Measurements from ENCODE around the gene KAZN.

The KAZN gene

DNA sequence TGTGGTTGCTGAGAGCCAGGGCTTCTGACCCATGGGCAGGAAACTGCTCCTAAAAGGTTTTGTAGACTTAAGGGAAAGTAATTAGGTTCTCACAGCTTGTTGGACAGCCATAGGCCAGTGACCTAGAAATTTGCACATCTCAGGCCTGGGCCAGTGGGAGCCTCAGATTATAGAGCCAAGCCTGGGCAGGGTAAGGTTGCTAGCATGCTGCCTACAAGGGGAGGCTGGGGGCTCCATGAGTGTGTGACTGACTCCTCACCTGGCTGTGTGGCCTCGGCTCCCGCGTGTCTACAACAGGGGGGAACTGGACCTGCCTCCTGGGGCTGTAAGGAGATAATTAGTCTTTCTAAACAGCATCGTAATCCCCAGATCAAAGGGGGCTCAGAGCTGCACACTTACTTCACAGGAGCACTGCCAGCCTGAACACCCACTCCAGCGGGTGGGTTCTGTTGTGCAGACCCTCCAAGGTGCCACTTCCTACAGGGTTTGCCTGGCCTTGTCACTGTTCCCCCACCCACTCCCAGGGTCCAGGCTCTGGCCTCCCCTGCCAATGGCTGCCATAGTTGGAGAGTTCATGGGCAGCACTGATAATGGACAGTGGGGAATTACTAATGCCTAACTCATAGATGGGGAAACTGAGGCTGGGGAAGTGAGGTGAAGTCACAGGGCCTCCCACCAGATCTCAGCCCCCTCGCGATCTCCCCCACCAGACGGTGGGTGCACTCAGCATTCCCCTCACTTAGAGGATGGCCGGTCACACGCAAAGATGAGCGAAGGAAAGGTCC is 324.6 kb downstream of the KAZN start:
- no peak for TF ChIP-seq GLIS3 (CRISPR knock-in tag; IDR thresholded peaks at IDR 0.05)
- TF ChIP-seq ZFP30 (CRISPR knock-in tag; IDR thresholded peaks at IDR 0.05) = no peak
- TF ChIP-seq TOX (CRISPR knock-in tag; IDR thresholded peaks at IDR 0.05; ENCODE audit: borderline replicate concordance) = no peak

DNA sequence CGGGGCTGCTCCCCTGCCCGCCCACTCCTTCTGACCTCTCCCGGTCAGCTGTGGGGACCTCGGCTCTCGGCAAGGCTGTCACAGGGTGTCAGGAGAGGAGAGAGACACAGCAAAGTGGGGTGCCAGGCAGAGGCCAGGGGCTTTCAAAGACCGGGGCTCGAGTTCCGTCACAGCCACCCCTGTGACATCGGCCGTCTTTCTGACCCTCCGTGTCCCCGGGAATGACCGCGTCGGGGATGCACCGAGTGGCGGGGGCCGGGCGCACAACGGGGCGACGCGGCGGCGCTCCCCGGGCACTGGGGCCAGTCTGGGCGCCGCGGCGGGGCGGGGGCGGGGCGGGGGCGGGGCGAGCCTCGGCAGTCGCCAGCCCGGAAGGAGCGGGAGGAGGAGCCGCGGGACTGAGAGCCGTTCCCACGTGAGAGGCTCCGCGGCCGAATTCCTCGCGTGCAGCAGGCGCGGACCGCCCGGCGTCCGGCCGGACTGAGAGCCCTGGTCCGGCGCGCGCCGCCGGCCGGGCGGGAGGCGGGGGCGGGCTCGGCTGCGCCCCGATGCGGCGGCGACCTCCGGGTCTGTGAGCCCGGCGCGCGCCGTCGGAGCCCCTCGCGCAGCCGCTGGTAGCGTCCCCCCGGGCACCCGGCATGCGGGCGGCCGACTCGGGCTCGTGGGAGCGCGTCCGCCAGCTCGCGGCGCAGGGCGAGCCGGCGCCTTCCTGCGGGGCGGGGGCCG is 325.4 kb downstream of the KAZN start:
- no peak for TF ChIP-seq ZNF8 (CRISPR knock-in tag; IDR thresholded peaks at IDR 0.05)
- peak; percentile 66 for ATAC-seq

More for the DNA sequence above, 324.6 kb downstream of the KAZN start:
- ATAC-seq = no peak

DNA sequence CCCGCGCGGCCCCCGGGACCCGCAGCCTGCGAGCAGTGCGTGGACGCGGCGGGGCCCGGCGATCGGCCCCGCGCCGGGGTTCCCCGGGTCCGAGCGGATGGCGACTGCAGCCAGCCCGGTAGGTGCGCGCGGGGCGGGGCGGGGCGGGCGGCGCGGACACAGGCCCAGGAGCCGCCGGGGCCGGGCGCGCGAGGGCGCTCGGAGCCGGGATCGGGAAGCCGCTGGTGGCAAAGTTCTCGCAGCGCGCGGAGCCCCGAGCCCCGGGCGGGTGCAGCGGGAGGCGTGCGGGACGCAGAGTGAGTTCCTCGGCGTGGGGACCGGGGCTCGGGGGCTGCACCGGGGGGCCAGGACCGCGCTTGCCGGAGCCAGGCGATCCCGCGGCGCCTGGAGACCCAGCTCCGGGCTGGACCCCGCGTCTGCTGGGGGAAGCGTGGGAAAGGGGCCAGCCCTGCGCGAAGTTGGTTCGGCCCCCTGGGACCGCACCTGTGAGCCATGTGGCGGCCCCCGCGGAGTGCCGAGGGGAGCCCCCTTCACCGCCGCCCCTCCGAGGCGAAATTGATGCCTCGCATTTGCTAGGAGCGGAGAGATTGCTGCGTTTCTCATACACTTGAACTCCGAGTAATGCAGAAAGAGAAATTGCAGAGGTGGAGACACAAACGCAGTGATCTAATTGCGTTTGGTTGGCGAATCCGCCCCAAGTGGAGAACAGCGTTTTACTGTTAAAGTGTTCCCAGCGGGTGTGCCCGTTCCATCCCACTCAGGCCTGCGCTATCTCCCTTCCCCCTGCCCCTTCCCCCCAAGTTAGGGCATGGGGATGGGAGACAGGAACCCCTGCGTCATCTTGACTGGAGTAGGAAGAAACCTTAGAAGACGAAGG is 326.2 kb downstream of the KAZN start:
- peak; percentile 74 for ATAC-seq
- TF ChIP-seq, protein P1, sequence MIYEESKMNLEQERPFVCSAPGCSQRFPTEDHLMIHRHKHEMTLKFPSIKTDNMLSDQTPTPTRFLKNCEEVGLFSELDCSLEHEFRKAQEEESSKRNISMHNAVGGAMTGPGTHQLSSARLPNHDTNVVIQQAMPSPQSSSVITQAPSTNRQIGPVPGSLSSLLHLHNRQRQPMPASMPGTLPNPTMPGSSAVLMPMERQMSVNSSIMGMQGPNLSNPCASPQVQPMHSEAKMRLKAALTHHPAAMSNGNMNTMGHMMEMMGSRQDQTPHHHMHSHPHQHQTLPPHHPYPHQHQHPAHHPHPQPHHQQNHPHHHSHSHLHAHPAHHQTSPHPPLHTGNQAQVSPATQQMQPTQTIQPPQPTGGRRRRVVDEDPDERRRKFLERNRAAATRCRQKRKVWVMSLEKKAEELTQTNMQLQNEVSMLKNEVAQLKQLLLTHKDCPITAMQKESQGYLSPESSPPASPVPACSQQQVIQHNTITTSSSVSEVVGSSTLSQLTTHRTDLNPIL (CRISPR knock-in tag; IDR thresholded peaks at IDR 0.05; ENCODE audit: low read depth) = no peak
- TF ChIP-seq, protein P2, sequence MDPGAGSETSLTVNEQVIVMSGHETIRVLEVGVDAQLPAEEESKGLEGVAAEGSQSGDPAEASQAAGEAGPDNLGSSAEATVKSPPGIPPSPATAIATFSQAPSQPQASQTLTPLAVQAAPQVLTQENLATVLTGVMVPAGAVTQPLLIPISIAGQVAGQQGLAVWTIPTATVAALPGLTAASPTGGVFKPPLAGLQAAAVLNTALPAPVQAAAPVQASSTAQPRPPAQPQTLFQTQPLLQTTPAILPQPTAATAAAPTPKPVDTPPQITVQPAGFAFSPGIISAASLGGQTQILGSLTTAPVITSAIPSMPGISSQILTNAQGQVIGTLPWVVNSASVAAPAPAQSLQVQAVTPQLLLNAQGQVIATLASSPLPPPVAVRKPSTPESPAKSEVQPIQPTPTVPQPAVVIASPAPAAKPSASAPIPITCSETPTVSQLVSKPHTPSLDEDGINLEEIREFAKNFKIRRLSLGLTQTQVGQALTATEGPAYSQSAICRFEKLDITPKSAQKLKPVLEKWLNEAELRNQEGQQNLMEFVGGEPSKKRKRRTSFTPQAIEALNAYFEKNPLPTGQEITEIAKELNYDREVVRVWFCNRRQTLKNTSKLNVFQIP (CRISPR knock-in tag; IDR thresholded peaks at IDR 0.05; ENCODE audit: borderline replicate concordance, low read depth) = no peak
- TF ChIP-seq ZFP3 (CRISPR knock-in tag; IDR thresholded peaks at IDR 0.05) (no peak), ZNF8 (CRISPR knock-in tag; IDR thresholded peaks at IDR 0.05) (no peak), ISL1 (CRISPR knock-in tag; IDR thresholded peaks at IDR 0.05) (no peak), CSDC2 (CRISPR knock-in tag; IDR thresholded peaks at IDR 0.05) (no peak)
- TF ChIP-seq, protein P3, sequence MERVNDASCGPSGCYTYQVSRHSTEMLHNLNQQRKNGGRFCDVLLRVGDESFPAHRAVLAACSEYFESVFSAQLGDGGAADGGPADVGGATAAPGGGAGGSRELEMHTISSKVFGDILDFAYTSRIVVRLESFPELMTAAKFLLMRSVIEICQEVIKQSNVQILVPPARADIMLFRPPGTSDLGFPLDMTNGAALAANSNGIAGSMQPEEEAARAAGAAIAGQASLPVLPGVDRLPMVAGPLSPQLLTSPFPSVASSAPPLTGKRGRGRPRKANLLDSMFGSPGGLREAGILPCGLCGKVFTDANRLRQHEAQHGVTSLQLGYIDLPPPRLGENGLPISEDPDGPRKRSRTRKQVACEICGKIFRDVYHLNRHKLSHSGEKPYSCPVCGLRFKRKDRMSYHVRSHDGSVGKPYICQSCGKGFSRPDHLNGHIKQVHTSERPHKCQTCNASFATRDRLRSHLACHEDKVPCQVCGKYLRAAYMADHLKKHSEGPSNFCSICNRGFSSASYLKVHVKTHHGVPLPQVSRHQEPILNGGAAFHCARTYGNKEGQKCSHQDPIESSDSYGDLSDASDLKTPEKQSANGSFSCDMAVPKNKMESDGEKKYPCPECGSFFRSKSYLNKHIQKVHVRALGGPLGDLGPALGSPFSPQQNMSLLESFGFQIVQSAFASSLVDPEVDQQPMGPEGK (CRISPR knock-in tag; IDR thresholded peaks at IDR 0.05; ENCODE audit: borderline replicate concordance) = no peak
- TF ChIP-seq, protein P4, sequence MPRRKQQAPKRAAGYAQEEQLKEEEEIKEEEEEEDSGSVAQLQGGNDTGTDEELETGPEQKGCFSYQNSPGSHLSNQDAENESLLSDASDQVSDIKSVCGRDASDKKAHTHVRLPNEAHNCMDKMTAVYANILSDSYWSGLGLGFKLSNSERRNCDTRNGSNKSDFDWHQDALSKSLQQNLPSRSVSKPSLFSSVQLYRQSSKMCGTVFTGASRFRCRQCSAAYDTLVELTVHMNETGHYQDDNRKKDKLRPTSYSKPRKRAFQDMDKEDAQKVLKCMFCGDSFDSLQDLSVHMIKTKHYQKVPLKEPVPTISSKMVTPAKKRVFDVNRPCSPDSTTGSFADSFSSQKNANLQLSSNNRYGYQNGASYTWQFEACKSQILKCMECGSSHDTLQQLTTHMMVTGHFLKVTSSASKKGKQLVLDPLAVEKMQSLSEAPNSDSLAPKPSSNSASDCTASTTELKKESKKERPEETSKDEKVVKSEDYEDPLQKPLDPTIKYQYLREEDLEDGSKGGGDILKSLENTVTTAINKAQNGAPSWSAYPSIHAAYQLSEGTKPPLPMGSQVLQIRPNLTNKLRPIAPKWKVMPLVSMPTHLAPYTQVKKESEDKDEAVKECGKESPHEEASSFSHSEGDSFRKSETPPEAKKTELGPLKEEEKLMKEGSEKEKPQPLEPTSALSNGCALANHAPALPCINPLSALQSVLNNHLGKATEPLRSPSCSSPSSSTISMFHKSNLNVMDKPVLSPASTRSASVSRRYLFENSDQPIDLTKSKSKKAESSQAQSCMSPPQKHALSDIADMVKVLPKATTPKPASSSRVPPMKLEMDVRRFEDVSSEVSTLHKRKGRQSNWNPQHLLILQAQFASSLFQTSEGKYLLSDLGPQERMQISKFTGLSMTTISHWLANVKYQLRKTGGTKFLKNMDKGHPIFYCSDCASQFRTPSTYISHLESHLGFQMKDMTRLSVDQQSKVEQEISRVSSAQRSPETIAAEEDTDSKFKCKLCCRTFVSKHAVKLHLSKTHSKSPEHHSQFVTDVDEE (CRISPR knock-in tag; IDR thresholded peaks at IDR 0.05) = no peak

DNA sequence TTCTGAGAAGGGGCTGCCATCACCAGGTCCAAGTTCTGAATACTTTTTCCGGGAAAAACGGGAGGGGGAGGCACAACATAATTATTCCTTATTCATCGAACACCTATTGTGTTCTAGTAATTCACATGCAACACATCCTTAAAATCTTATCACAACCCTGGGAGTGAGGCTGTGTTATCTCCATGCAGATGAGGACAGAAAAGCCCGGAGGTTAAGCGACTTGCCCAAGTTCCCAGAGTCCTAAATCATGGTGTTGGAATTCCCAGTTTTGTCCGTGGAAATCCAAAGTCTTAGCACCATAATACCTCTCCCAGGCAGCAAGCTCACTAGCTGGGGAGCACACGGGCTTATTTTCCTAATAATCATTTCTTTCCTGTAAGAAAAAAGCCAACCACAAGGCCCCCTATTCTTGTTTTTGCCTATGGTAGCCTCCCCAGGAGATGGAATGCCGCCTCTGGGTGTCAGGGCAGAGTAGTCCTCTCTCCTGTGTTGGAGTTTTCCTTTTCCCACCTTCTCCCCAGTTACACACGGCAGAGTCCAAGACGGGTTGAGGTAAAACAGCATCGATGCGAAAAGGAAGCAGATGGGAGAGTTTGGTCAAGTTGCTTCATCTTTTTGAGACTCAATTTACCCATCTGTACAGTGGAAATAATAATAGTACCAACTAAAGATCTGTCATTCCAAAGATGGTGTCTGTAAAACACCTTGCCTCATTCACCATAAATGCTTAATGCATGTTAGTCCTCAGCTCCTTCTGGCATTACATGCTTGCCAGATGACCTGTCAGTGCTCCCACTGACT is 327.1 kb downstream of the KAZN start:
- peak; percentile 15; the same call in 2 of the 3 replicates for ATAC-seq
- TF ChIP-seq GLIS3 (CRISPR knock-in tag; IDR thresholded peaks at IDR 0.05) (no peak), ZFP30 (CRISPR knock-in tag; IDR thresholded peaks at IDR 0.05) (no peak), OSR1 (CRISPR knock-in tag; IDR thresholded peaks at IDR 0.05) (no peak), BACH2 (CRISPR knock-in tag; IDR thresholded peaks at IDR 0.05; ENCODE audit: borderline replicate concordance) (no peak), ZNF70 (CRISPR knock-in tag; IDR thresholded peaks at IDR 0.05) (no peak), CSDC2 (CRISPR knock-in tag; IDR thresholded peaks at IDR 0.05) (no peak), TCF4 (CRISPR knock-in tag; IDR thresholded peaks at IDR 0.05; ENCODE audit: borderline replicate concordance) (no peak), ZFP3 (CRISPR knock-in tag; IDR thresholded peaks at IDR 0.05) (no peak), ZNF8 (CRISPR knock-in tag; IDR thresholded peaks at IDR 0.05) (no peak), ZNF565 (CRISPR knock-in tag; conservative IDR thresholded peaks at IDR 0.05; ENCODE audit: low read depth) (no peak), PPARA (CRISPR knock-in tag; IDR thresholded peaks at IDR 0.05; ENCODE audit: borderline replicate concordance) (no peak)
- TF ChIP-seq, protein P5, sequence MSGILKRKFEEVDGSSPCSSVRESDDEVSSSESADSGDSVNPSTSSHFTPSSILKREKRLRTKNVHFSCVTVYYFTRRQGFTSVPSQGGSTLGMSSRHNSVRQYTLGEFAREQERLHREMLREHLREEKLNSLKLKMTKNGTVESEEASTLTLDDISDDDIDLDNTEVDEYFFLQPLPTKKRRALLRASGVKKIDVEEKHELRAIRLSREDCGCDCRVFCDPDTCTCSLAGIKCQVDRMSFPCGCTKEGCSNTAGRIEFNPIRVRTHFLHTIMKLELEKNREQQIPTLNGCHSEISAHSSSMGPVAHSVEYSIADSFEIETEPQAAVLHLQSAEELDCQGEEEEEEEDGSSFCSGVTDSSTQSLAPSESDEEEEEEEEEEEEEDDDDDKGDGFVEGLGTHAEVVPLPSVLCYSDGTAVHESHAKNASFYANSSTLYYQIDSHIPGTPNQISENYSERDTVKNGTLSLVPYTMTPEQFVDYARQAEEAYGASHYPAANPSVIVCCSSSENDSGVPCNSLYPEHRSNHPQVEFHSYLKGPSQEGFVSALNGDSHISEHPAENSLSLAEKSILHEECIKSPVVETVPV (CRISPR knock-in tag; IDR thresholded peaks at IDR 0.05) = no peak
- TF ChIP-seq, protein P3 (CRISPR knock-in tag; IDR thresholded peaks at IDR 0.05; ENCODE audit: borderline replicate concordance) = no peak
